Activated T-cell treated with anti-CD3 and anti-CD28 coated beads, Interleukin-2, amount 50 U/mL, for 48 hours (primary cell): ENCODE data around the gene CAPNS2.
"Not testable (repeated sequence)": the region's sequence is repeated elsewhere in the genome, so short reads cannot be mapped to it uniquely, and the experiment has no call there.

Experiments
- DNase-seq, 2 experiments: peaks; one replicate each; pipeline ENCODE4 v3.0.0-alpha.2; 2020

CAPNS2 gene

DNA sequence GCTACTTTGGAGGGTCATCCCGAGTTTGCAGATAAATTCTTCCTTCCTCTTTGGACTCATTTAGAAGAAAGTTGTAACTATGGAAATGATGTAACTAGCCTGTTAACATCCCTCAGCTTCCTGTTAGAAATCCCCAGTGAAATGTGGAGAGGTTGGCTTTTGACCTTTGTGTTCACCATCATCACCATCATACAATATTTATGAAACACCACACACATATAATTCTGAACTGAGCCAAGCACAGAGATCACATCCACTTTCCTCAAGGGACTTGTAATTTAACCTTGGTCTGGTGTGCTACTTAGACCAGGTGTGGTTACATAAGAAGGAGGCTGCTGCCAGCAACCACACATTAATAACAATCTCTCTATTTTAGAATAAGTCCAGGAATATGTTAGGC is 2.5 kb downstream of the CAPNS2 start:
- no peak for DNase-seq

DNA sequence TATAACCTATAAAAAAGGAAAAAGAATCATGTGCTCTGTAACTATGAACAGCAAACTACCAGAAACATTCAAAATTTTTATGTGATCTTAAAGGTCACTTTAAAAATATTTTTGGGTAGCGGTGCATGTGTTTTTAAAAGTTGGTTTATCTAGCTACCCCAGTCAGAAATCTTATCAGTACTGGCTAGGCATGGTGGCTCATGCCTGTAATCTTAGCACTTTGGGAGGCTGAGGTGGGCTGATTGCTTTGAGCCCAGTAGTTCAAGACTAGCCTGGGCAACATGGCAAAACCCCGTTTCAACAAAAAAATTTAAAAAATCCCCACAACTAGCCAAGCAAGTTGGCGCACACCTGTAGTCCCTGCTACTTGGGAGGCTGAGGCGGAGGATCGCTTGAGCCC is 3.7 kb downstream of the CAPNS2 start:
- DNase-seq, result no peak

DNA sequence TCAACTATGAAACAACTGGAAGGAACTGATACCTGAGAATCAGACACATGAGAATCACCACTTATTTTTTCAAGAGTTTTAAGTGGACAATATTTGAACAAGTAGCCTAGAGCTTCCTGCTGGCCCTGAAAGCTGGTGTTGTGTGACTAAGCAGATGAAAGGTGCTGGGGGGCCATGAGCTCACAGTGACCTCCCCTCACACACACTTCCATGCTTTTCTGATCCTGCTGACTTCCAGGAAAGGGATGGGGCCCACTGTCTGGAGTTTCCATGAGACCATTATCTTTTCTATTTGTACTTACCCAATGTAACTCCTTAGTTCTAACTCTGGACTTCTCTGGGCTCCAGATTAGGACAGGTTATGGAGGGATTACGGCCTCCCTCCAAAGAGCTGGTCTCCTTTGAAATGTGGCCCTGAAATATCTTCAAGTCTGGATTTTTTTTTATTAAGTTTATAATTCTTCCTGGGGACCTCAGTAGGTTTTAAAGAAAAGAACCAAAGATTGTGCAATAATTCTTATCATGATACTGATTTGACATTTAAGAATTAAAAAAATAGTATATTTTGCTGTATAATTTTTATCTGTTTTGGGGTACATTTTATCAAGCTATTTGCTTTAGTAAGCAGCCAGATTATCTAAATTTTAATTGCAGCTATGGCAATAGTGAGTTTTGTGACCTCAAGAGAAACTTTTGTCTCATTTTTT is 4.9 kb downstream of the CAPNS2 start:
- DNase-seq, result no peak

DNA sequence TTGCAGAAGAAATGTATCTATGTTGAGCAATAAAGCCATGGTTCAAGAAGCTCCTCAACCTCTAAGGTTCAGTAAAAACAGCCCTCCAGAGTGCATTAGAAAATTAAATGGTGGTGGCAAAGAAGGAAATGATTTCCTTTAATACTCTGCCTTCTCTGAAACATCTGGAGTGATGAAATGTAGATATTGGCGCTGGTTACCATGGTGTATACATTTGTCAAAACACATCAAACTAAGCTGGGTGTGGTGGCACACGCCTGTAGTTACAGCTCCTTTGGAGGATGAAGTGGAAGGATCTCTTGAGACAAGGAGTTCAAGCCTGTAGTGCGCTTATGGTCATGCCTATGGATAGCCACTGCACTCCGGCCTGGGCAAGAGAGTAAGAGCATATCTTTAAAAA is 6.0 kb downstream of the CAPNS2 start:
- no peak for DNase-seq

DNA sequence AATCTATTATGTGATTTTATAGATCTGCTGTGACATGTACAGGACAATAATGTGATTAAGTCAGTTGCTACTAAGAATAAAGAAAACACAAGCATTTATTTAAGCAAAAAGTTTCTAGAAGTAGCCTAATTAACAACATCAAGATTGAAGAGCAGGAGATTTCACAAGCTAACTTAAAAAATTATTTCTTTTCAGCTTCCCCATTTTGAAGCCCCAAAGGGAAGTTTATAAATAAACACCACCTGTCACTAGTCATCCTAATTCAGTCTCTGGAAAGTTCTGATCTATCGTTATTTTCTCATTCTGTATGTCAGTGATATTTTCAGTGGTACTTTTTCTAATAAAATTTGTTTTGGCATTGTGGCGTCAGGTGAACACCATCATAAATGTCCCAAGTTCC is 8.3 kb downstream of the CAPNS2 start:
- no peak for DNase-seq

DNA sequence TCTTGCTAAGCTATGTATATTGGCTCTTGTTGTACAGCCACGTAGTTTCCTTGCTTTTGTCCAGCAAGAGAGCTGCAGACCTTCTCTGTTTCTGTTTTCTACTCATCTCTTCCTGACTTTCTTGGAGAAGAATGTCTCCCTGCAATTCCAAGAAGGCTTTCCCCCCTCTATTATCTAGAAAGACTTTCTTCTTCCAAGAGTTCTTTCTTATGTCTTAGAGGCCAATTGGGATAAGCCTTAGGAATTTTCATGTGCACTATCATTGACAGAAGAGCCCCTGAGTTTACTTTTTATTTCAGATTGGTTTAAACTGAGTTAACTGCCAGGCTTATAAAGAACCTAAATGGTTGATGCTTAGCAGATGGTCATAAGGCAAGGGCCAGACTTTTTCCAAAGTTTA is 9.0 kb downstream of the CAPNS2 start:
- DNase-seq, result no peak

DNA sequence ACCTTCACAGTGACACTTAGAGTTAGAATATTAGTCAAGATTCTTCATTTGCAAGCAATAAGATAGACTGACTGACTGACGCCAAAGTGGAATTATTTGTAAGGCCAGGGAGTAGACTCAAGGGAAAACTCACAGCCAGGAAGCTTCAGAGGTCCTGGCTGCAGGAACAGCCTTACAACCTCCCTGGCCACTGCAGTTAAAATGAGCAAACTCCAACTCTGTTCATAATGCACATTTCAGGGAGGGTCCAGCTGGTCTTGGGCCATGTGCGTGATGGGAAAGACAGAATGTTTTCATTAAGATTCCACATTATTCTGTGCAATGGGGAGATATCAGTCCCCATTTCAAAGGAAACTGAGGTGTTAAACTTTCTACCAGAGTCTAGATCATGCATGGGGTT is 9.9 kb downstream of the CAPNS2 start:
- DNase-seq, result no peak

DNA sequence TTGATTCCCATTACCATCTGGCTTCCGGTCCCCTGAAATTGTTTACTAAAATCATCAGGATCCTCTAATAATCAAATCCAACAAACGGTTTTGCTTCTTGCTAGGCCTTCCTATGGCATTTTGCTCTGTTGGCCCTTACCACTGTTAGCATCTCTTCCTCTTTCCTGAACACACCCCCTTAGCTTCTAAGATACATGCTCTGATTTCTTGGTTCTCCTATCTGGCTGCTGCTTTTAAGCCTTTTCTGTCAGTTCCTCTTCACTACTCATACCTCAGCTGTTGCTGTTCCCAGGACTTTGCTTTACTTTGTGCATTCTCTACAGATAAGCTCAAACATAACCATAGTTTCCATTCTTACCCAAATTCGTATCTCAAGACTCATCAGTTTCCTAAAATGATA is 11.4 kb downstream of the CAPNS2 start:
- no peak for DNase-seq

DNA sequence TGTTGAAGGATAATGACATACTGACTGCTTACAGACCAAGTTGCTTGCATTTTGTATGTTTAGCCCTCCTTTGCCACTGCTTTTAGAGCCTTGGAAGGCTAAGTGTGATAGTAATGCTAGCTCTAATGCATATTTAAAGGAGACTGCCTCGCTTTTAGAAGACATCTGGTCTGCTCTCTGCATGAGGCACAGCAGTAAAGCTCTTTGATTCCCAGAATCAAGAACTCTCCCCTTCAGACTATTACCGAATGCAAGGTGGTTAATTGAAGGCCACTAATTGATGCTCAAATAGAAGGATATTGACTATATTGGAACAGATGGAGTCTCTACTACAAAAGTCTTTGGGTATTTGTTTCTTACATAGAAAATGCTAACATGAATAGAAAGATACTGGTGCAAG is 19.1 kb downstream of the CAPNS2 start:
- DNase-seq, result no peak

DNA sequence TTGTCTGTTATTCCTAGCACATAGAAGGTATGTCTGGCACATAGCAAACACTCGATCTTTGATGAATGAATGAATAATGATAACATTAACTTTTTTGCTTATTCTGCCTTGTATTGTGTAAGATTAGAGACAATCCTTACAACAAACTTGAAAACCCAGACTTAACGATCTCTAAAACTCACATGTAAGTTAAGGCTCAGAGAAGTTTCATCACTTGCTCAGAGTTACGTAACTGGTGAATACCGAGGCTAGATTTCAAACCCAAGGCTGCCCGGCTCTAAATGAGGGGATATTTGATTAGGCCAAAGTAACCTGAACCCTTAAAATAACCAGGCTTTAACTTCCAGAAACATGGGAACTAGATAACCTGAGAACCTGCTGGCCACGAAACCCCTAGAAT is 22.3 kb downstream of the CAPNS2 start:
- no peak for DNase-seq

DNA sequence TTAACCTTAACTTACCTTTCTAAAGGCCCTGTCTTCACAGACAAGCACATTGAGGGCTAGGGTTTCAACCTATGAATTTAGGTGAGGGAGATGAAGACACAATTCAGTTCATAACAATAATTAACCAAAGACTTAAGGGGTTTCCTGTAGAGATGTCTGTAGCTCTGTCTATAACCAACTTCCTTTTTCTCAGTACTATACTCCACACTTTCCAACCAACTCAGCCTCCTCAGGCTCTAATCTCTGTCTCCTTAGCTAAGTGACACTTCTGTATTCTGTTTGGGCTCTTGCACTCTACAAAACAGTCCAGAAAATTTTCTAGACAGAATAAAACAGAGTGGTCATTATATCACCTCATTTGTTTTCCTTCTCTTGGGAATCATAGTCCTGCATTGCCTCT is 25.8 kb downstream of the CAPNS2 start:
- DNase-seq, result no peak

DNA sequence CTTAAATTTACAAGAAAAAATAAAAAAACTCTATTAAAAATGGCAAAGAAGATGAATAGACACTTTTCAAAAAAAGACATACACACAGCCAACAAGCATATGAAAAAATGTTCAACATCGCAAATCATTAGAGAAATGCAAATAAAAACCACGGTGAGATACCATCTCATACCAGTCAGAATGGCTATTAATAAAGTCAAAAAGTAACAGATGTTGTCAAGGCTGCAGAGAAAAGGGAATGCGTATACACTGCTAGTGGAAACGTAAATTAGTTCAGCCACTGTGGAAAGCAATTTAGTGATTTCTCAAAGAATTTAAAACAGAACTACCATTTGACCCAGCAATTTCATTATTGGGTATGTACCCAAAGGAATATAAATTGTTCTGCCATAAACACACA is 31.4 kb downstream of the CAPNS2 start:
- no peak for DNase-seq

DNA sequence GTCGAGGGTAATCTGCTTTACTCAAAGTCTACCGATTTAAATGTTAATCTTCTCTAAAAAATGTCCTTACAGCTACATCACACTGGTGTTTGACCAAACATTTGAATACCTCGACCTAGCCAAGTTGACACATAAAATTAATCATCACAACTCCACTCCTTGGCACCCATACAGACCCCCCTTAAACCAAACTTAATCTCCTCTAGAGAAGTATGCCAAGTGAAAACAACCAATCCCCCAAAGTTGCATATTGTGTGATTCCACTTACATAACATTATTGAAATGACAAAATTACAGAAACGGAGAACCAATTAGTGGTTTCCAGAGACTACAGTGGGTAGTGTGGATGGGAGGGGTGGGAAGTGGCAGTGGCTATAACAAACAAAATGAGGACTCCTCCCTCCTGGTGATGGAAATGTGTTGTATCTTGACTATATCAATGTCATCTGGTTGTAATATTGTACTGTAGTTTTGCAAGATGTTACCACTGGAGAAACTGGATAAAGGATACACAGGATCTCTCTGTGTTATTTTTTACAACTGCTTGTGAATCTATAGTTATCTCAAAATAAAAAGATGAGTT is 39.4 kb downstream of the CAPNS2 start:
- no peak for DNase-seq

DNA sequence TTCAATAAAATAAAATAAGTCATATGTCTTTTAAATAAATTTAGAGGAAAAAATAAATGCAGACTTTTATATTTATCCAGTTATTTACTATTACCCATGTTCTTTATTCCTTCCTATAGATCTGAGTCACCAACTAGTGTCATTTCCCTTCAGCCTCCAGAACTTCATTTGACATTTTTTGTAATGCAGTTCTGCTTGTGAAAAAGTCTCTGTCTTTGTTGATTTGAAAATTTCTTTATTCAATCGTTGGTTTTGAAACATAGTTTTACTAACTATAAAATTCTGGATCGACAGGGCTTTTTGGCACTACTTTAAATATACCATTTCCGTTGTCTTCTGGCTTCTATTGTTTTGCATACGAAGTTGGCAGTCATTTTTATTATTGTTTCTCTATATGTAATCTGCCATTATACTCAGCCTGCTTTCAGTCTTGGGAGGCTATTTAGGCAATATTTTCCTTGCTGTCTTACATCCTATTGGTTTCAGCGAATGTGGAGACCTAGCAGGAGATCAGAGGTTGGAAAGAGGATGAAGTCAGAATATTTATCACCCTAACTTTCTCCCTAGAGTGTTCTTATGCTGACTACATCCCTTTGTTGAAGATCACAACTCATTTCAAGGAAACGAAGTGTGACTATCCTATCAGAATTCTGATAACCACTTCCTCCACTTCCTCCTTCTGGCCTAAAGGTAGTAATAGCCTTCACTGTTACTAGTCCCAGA is 47.3 kb downstream of the CAPNS2 start:
- no peak for DNase-seq

DNA sequence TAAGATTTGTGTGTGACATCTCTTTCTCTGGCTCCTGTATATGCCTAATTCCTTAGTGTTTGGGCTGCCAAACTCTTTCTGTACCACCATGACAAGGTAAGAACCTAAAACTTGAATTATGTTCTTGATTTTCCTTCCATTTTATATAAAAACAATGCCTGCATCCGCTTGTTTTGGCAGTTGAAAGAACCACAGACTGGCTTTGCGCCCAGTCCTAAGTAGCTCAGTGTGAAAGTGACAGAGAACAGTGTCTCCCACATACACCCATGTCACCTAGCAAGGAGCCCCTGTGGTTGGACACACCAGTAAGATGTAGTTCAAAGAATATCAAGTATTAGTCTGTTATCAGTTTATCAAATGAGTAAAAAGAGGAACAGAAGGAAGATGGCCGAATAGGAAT is 48.6 kb downstream of the CAPNS2 start:
- DNase-seq, result no peak

DNA sequence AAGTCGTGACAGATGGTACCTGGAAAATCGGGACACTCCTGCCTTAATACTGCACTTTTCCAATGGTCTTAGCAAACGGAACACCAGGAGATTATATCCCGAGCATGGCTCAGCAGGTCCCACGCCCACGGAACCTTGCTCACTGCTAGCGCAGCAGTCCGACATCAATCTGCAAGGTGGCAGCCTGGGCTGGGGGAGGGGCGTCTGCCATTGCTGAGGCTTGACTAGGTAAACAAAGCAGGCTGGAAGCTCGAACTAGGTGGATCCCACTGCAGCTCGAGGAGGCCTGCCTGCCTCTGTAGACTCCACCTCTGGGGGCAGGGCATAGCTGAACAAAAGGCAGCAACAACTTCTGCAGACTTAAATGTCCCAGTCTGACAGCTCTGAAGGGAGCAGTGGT is 49.2 kb downstream of the CAPNS2 start:
- not testable (repeated sequence) for DNase-seq
